K562 (cell line): ENCODE results near the gene TRAPPC2L. TPM values are rescaled to one million over a fixed set of nuclear protein-coding genes. Genes with fewer than 3 reads are reported as not detected.

Experiments used
- ARNT ChIP-seq, 2 experiments: fragments of 450-650 bp; IDR thresholded peaks; 2 replicates each; pipeline ENCODE4 v1.6.1; 2016; ENCODE audit warnings: mild to moderate bottlenecking in 1 of 2
- BACH1 ChIP-seq: fragments of 200-800 bp; sonication (Bioruptor generic); IDR thresholded peaks from 2 replicates; pipeline ENCODE4 v1.6.1; 2016; ENCODE audit warnings: missing genetic modification characterization, missing compliant biosample characterization
- CAMTA2 ChIP-seq: fragments of 250-450 bp; sonication (Bioruptor Pico); conservative IDR thresholded peaks from 2 replicates; pipeline ENCODE4 v1.5.1; 2022
- FOXJ3 ChIP-seq: sonication (generic); formaldehyde crosslinking; IDR thresholded peaks from 2 replicates; pipeline ENCODE4 v1.4.0; 2020; ENCODE audit warnings: mild to moderate bottlenecking, missing genetic modification reagents
- POLR2G ChIP-seq: fragments of 200-400 bp; formaldehyde crosslinking; IDR thresholded peaks from 2 replicates; pipeline ENCODE4 v1.6.1; 2017; ENCODE audit warnings: low read depth, mild to moderate bottlenecking, antibody characterized with exemption, low read length, moderate library complexity
- SMAD4 ChIP-seq: fragments of 250-450 bp; sonication (Bioruptor Pico); conservative IDR thresholded peaks from 2 replicates; pipeline ENCODE4 v1.8.0; 2021; ENCODE audit warnings: inconsistent platforms, mild to moderate bottlenecking, moderate library complexity
- ZNF324 ChIP-seq: fragments of 250-450 bp; sonication (Bioruptor Pico); IDR thresholded peaks from 2 replicates; pipeline ENCODE4 v1.4.0; 2020; ENCODE audit warnings: mild to moderate bottlenecking
- polyA plus RNA-seq, 8 experiments: library from polyadenylated mRNA; depleted of rRNA in 4 of 8; stranded (reverse) in 5 of 8; unstranded in 3 of 8; fragments of >200 nt; fragmentation: Nextera tagmentation in 2 of 8; fragmentation: Illumina TruSeq in 1 of 8; extraction: Ambion mirVana in 2 of 8; extraction: Trizol in 1 of 8; gene quantifications; 2 replicates each; pipeline versions ENCODE4 v1.2.1 to v1.2.3, GENCODE V29; 2011 to 2014; ENCODE audit warnings: inconsistent platforms in 1 of 8, missing spikeins in 1 of 8
- total RNA-seq, 7 experiments: library from RNA; depleted of rRNA in 6 of 7; stranded (reverse); fragments of >200 nt in 6 of 7; fragmentation: Illumina TruSeq in 2 of 7; extraction: Trizol in 2 of 7; gene quantifications; 2 replicates each; pipeline versions ENCODE4 v1.2.1 to v1.2.3, GENCODE V29; 2011 to 2021; ENCODE audit warnings: low replicate concordance in 1 of 7
- TF ChIP-seq, protein P1 (sequence below): sonication (generic); formaldehyde crosslinking; IDR thresholded peaks from 2 replicates; pipeline ENCODE4 v1.8.0; 2022; ENCODE audit warnings: mild to moderate bottlenecking, missing genetic modification reagents
- TF ChIP-seq, protein P2 (sequence below): sonication (generic); formaldehyde crosslinking; IDR thresholded peaks from 2 replicates; pipeline ENCODE4 v1.8.0; 2023; ENCODE audit warnings: mild to moderate bottlenecking, missing genetic modification reagents

TRAPPC2L gene
- total and polyA plus RNA-seq, 9 of the 15 experiments (the other 6 are each of a cell fraction or from before 2014, with no cell fraction given): 60.4 to 398 (median 97.5) TPM

DNA sequence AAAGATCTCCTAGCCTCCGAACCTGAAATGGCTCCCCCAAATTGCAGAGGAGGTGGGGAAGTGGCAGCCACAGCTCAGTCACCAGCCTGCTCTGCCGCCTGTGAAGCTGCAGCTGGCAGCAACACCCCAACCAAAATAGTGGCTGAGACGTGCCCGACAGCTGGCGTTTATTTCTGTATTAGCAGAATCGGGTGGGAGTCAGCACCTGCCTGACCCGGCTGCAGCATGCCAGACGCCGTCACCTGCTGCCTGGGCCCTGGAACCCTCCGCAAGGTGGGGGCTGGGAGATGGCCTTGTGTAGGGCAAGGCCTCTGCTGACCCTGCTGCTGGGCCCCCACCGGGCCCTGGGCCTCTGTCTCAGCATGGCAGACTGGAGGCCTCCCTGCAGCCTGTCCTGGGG, 27.0 kb downstream of the TRAPPC2L start (continued):
- TF ChIP-seq, protein P1, sequence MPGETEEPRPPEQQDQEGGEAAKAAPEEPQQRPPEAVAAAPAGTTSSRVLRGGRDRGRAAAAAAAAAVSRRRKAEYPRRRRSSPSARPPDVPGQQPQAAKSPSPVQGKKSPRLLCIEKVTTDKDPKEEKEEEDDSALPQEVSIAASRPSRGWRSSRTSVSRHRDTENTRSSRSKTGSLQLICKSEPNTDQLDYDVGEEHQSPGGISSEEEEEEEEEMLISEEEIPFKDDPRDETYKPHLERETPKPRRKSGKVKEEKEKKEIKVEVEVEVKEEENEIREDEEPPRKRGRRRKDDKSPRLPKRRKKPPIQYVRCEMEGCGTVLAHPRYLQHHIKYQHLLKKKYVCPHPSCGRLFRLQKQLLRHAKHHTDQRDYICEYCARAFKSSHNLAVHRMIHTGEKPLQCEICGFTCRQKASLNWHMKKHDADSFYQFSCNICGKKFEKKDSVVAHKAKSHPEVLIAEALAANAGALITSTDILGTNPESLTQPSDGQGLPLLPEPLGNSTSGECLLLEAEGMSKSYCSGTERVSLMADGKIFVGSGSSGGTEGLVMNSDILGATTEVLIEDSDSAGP (CRISPR knock-in tag): no peak
- TF ChIP-seq FOXJ3 (CRISPR knock-in tag) (no peak), SMAD4 (CRISPR knock-in tag) (no peak), CAMTA2 (no peak), POLR2G (peak; percentile 10; the same call in 1 of the 2 replicates), ARNT (IDR thresholded peaks at IDR 0.05) (no peak), BACH1 (no peak), ZNF324 (CRISPR knock-in tag) (no peak)
- TF ChIP-seq, protein P2, sequence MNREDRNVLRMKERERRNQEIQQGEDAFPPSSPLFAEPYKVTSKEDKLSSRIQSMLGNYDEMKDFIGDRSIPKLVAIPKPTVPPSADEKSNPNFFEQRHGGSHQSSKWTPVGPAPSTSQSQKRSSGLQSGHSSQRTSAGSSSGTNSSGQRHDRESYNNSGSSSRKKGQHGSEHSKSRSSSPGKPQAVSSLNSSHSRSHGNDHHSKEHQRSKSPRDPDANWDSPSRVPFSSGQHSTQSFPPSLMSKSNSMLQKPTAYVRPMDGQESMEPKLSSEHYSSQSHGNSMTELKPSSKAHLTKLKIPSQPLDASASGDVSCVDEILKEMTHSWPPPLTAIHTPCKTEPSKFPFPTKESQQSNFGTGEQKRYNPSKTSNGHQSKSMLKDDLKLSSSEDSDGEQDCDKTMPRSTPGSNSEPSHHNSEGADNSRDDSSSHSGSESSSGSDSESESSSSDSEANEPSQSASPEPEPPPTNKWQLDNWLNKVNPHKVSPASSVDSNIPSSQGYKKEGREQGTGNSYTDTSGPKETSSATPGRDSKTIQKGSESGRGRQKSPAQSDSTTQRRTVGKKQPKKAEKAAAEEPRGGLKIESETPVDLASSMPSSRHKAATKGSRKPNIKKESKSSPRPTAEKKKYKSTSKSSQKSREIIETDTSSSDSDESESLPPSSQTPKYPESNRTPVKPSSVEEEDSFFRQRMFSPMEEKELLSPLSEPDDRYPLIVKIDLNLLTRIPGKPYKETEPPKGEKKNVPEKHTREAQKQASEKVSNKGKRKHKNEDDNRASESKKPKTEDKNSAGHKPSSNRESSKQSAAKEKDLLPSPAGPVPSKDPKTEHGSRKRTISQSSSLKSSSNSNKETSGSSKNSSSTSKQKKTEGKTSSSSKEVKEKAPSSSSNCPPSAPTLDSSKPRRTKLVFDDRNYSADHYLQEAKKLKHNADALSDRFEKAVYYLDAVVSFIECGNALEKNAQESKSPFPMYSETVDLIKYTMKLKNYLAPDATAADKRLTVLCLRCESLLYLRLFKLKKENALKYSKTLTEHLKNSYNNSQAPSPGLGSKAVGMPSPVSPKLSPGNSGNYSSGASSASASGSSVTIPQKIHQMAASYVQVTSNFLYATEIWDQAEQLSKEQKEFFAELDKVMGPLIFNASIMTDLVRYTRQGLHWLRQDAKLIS (CRISPR knock-in tag): no peak
